Muscle of leg (tissue), 11 donors: Measurements from ENCODE around the gene EDEM1. TPM values are rescaled to one million over a fixed set of nuclear protein-coding genes. Genes with fewer than 3 reads are reported as not detected.
"Not testable (repeated sequence)": the region's sequence is repeated elsewhere in the genome, so short reads cannot be mapped to it uniquely, and the experiment has no call there.

Experiments
- DNase-seq: peaks from one replicate; pipeline ENCODE4 v3.0.0; 2013
- H3K27ac ChIP-seq: one replicate; pipeline ENCODE4 v1.5.1; 2013; ENCODE audit warnings: mild to moderate bottlenecking, low read length, control low read depth
- H3K27me3 ChIP-seq: one replicate; pipeline ENCODE4 v1.6.1; 2013; ENCODE audit warnings: low read length; ENCODE audit not compliant: control insufficient read depth, insufficient read depth
- H3K36me3 ChIP-seq: one replicate; pipeline ENCODE4 v1.6.1; 2013; ENCODE audit warnings: low read length; ENCODE audit not compliant: control insufficient read depth, insufficient read depth
- H3K4me1 ChIP-seq: one replicate; pipeline ENCODE4 v1.6.1; 2013; ENCODE audit warnings: low read length; ENCODE audit not compliant: control insufficient read depth, insufficient read depth
- H3K4me3 ChIP-seq: one replicate; pipeline ENCODE4 v1.5.1; 2013; ENCODE audit warnings: low read length, control low read depth
- H3K9me3 ChIP-seq: replicated peaks from 2 replicates; pipeline ENCODE4 v1.6.1; 2013; ENCODE audit warnings: low read depth, low read length; ENCODE audit not compliant: control insufficient read depth
- WGBS: methylation state at CpG from one replicate; pipeline ENCODE4 v1.1.5; 2013; ENCODE audit warnings: missing lambda C conversion rate; ENCODE audit not compliant: insufficient coverage; 5-methylcytosine and 5-hydroxymethylcytosine counted together
- polyA plus RNA-seq, 8 donors: library from polyadenylated mRNA; unstranded; fragments of 120-200 nt; gene quantifications; one replicate each; pipeline versions ENCODE4 v1.2.1 to v1.2.3, GENCODE V29; 2013; ENCODE audit warnings: inconsistent platforms in 1 of 8, low replicate concordance in 1 of 8; ENCODE audit not compliant: insufficient read length in 8 of 8, insufficient read depth in 1 of 8
- total RNA-seq: library from RNA; stranded (reverse); fragments of 120-200 nt; gene quantifications from one replicate; pipeline ENCODE4 v1.2.4, GENCODE V29; 2013

The EDEM1 gene
- total and polyA plus RNA-seq, 9 donors = 6.6 to 13.2 (median 9.1) TPM

GRCh38 chr3:5229414-5229813, 41.9 kb downstream of the EDEM1 start:
- WGBS = no CpG with 5 or more reads among the region's 2 CpGs
- H3K27me3 ChIP-seq = peaks cover 7% of the 10 kb centered on the region
- DNase-seq = no peak
- no peak overlapping the region for H3K4me3 ChIP-seq
- no peaks in the 10 kb centered on the region for H3K4me1 ChIP-seq
- H3K9me3 ChIP-seq = no peaks in the 10 kb centered on the region
- no peak overlapping the region for H3K27ac ChIP-seq
- no peaks in the 10 kb centered on the region for H3K36me3 ChIP-seq

- 20% methylated on average over 1 of the region's 6 CpGs for WGBS
- Histone ChIP-seq H3K27ac (no peak overlapping the region), H3K36me3 (no peaks in the 10 kb centered on the region), H3K27me3 (peaks cover 7% of the 10 kb centered on the region), H3K4me1 (no peaks in the 10 kb centered on the region), H3K9me3 (no peaks in the 10 kb centered on the region), H3K4me3 (no peak overlapping the region)
- no peak for DNase-seq
Observed at GRCh38 chr3:5231074-5231473, 43.6 kb downstream of the EDEM1 start.

- Histone ChIP-seq H3K27me3 (peaks cover 7% of the 10 kb centered on the region), H3K27ac (no peak overlapping the region), H3K4me1 (no peaks in the 10 kb centered on the region), H3K4me3 (no peak overlapping the region), H3K36me3 (no peaks in the 10 kb centered on the region), H3K9me3 (no peaks in the 10 kb centered on the region)
- WGBS = 0% methylated on average over 1 of the region's 2 CpGs
- DNase-seq = peak; percentile 16
Observed at GRCh38 chr3:5231487-5231886, 44.0 kb downstream of the EDEM1 start.

- no peak for DNase-seq
- Histone ChIP-seq H3K27me3 (peaks cover 7% of the 10 kb centered on the region), H3K27ac (no peak overlapping the region), H3K36me3 (no peaks in the 10 kb centered on the region), H3K9me3 (no peaks in the 10 kb centered on the region), H3K4me1 (no peaks in the 10 kb centered on the region), H3K4me3 (no peak overlapping the region)
- WGBS = 60% methylated on average over 4 of the region's 6 CpGs
Observed at GRCh38 chr3:5232570-5232969, 45.1 kb downstream of the EDEM1 start.

GRCh38 chr3:5233026-5233425, 45.5 kb downstream of the EDEM1 start:
- H3K4me3 ChIP-seq = no peak overlapping the region
- peaks cover 7% of the 10 kb centered on the region for H3K27me3 ChIP-seq
- no peak for DNase-seq
- WGBS = no CpG with 5 or more reads among the region's 2 CpGs
- no peaks in the 10 kb centered on the region for H3K4me1 ChIP-seq
- no peak overlapping the region for H3K27ac ChIP-seq
- H3K36me3 ChIP-seq = no peaks in the 10 kb centered on the region
- no peaks in the 10 kb centered on the region for H3K9me3 ChIP-seq

- Histone ChIP-seq H3K9me3 (no peaks in the 10 kb centered on the region), H3K27me3 (peaks cover 3% of the 10 kb centered on the region), H3K4me1 (no peaks in the 10 kb centered on the region), H3K4me3 (no peak overlapping the region), H3K27ac (no peak overlapping the region), H3K36me3 (no peaks in the 10 kb centered on the region)
- no peak for DNase-seq
- WGBS = 80% methylated on average over 7 of the region's 7 CpGs
Observed at GRCh38 chr3:5235655-5236054, 48.1 kb downstream of the EDEM1 start.

GRCh38 chr3:5238545-5238944, 51.0 kb downstream of the EDEM1 start:
- no peaks in the 10 kb centered on the region for H3K36me3 ChIP-seq
- no peaks in the 10 kb centered on the region for H3K27me3 ChIP-seq
- 50% methylated on average over 3 of the region's 5 CpGs for WGBS
- H3K27ac ChIP-seq = no peak overlapping the region
- H3K9me3 ChIP-seq = peaks cover 2% of the 10 kb centered on the region
- H3K4me3 ChIP-seq = no peak overlapping the region
- DNase-seq = no peak
- no peaks in the 10 kb centered on the region for H3K4me1 ChIP-seq

- no peaks in the 10 kb centered on the region for H3K4me1 ChIP-seq
- H3K27me3 ChIP-seq = no peaks in the 10 kb centered on the region
- no peak for DNase-seq
- WGBS = 60% methylated on average over 1 of the region's 4 CpGs
- no peaks in the 10 kb centered on the region for H3K36me3 ChIP-seq
- H3K27ac ChIP-seq = no peak overlapping the region
- H3K4me3 ChIP-seq = no peak overlapping the region
- H3K9me3 ChIP-seq = peaks cover 4% of the 10 kb centered on the region
Observed at GRCh38 chr3:5239602-5240001, 52.1 kb downstream of the EDEM1 start.

GRCh38 chr3:5240740-5241139, 53.2 kb downstream of the EDEM1 start:
- H3K36me3 ChIP-seq = no peaks in the 10 kb centered on the region
- H3K9me3 ChIP-seq = peaks cover 4% of the 10 kb centered on the region
- no CpG with 5 or more reads among the region's 1 CpG for WGBS
- H3K27me3 ChIP-seq = no peaks in the 10 kb centered on the region
- H3K4me1 ChIP-seq = no peaks in the 10 kb centered on the region
- H3K27ac ChIP-seq = no peak overlapping the region
- DNase-seq = no peak
- no peak overlapping the region for H3K4me3 ChIP-seq

GRCh38 chr3:5242785-5243184, 55.3 kb downstream of the EDEM1 start:
- H3K9me3 ChIP-seq, H3K4me1 ChIP-seq, H3K27me3 ChIP-seq, H3K36me3 ChIP-seq, DNase-seq, H3K4me3 ChIP-seq, H3K27ac ChIP-seq: not testable (repeated sequence)
- WGBS = 76% methylated on average over 15 of the region's 23 CpGs

GRCh38 chr3:5245927-5246326, 58.4 kb downstream of the EDEM1 start:
- H3K4me3 ChIP-seq = no peak overlapping the region
- DNase-seq = no peak
- H3K4me1 ChIP-seq = no peaks in the 10 kb centered on the region
- peaks cover 4% of the 10 kb centered on the region for H3K9me3 ChIP-seq
- H3K36me3 ChIP-seq = no peaks in the 10 kb centered on the region
- H3K27me3 ChIP-seq = no peaks in the 10 kb centered on the region
- H3K27ac ChIP-seq = no peak overlapping the region
